MM.1S (cell line): ENCODE measurements around the gene METTL24.

Experiments
- CTCF ChIP-seq: fragments of 300-600 bp; sonication (generic); IDR thresholded peaks from 2 replicates; pipeline ENCODE4 v1.5.1; 2016; ENCODE audit warnings: antibody characterized with exemption, low read length, mixed read lengths
- EZH2 ChIP-seq: fragments of 300-600 bp; sonication (generic); optimal IDR thresholded peaks from 2 replicates; pipeline ENCODE3; 2017; ENCODE audit warnings: low read depth, mild to moderate bottlenecking, antibody characterized with exemption, low read length, mixed read lengths

GRCh38 chr6:110351546-110351945 lies 6.6 kb downstream of the METTL24 start:
- no peak for TF ChIP-seq CTCF
- no peak for TF ChIP-seq EZH2
